ENCODE data around the gene NEK6.
A peak's percentile ranks its signal among the peaks of the same experiment; 100 is the strongest.

The NEK6 gene

GRCh38 chr9:124292696-124293593, 35.2 kb downstream of the NEK6 start:
- Histone ChIP-seq H3K9me3 (ENCODE audit: insufficient read depth, low read depth, low read length) (no peaks in the 10 kb centered on the region), H3K4me3 (ENCODE audit: low read length) (no peak overlapping the region), H3K4me1 (ENCODE audit: insufficient read depth, low read length) (peaks cover 8% of the 10 kb centered on the region), H3K27me3 (ENCODE audit: insufficient read depth, low read length) (no peaks in the 10 kb centered on the region), H3K9ac (ENCODE audit: low read depth, low read length) (no peak overlapping the region), H3K27ac (ENCODE audit: low read depth, low read length) (no peak overlapping the region), H3K36me3 (ENCODE audit: insufficient read depth, low read length) (no peaks in the 10 kb centered on the region)
- WGBS = 83% methylated on average over 12 of the region's 12 CpGs

- no peak overlapping the region for H3K9ac ChIP-seq (ENCODE audit: low read depth, low read length)
- H3K36me3 ChIP-seq (ENCODE audit: insufficient read depth, low read length) = no peaks in the 10 kb centered on the region
- H3K9me3 ChIP-seq (ENCODE audit: insufficient read depth, low read depth, low read length) = no peaks in the 10 kb centered on the region
- H3K27me3 ChIP-seq (ENCODE audit: insufficient read depth, low read length) = no peaks in the 10 kb centered on the region
- H3K27ac ChIP-seq (ENCODE audit: low read depth, low read length) = no peak overlapping the region
- WGBS = 90% methylated on average over 17 of the region's 17 CpGs
- H3K4me1 ChIP-seq (ENCODE audit: insufficient read depth, low read length) = peaks cover 8% of the 10 kb centered on the region
- H3K4me3 ChIP-seq (ENCODE audit: low read length) = no peak overlapping the region
Measured at GRCh38 chr9:124293718-124294506, 36.2 kb downstream of the NEK6 start.

- WGBS = 90% methylated on average over 18 of the region's 18 CpGs
- no peaks in the 10 kb centered on the region for H3K36me3 ChIP-seq (ENCODE audit: insufficient read depth, low read length)
- no peak overlapping the region for H3K4me3 ChIP-seq (ENCODE audit: low read length)
- no peaks in the 10 kb centered on the region for H3K27me3 ChIP-seq (ENCODE audit: insufficient read depth, low read length)
- H3K27ac ChIP-seq (ENCODE audit: low read depth, low read length) = no peak overlapping the region
- H3K9me3 ChIP-seq (ENCODE audit: insufficient read depth, low read depth, low read length) = no peaks in the 10 kb centered on the region
- peaks cover 11% of the 10 kb centered on the region for H3K4me1 ChIP-seq (ENCODE audit: insufficient read depth, low read length)
- H3K9ac ChIP-seq (ENCODE audit: low read depth, low read length) = no peak overlapping the region
Measured at GRCh38 chr9:124295159-124295794, 37.5 kb downstream of the NEK6 start.

- H3K9me3 ChIP-seq (ENCODE audit: insufficient read depth, low read depth, low read length) = no peaks in the 10 kb centered on the region
- no peaks in the 10 kb centered on the region for H3K36me3 ChIP-seq (ENCODE audit: insufficient read depth, low read length)
- WGBS = 91% methylated on average over 8 of the region's 8 CpGs
- no peak overlapping the region for H3K9ac ChIP-seq (ENCODE audit: low read depth, low read length)
- H3K4me3 ChIP-seq (ENCODE audit: low read length) = no peak overlapping the region
- peaks cover 11% of the 10 kb centered on the region for H3K4me1 ChIP-seq (ENCODE audit: insufficient read depth, low read length)
- no peak overlapping the region for H3K27ac ChIP-seq (ENCODE audit: low read depth, low read length)
- H3K27me3 ChIP-seq (ENCODE audit: insufficient read depth, low read length) = no peaks in the 10 kb centered on the region
Measured at GRCh38 chr9:124296094-124296493, 38.3 kb downstream of the NEK6 start.

- Histone ChIP-seq H3K4me3 (ENCODE audit: low read length) (no peak overlapping the region), H3K4me1 (ENCODE audit: insufficient read depth, low read length) (peaks cover 11% of the 10 kb centered on the region), H3K9ac (ENCODE audit: low read depth, low read length) (0 out of 2 replicates have a peak overlapping the region, but pooled peaks have one; percentile 20), H3K36me3 (ENCODE audit: insufficient read depth, low read length) (peaks cover 2% of the 10 kb centered on the region; the same call in 1 of the 2 replicates), H3K27me3 (ENCODE audit: insufficient read depth, low read length) (no peaks in the 10 kb centered on the region), H3K27ac (ENCODE audit: low read depth, low read length) (peak overlapping the region; percentile 68; the same call in 1 of the 2 replicates), H3K9me3 (ENCODE audit: insufficient read depth, low read depth, low read length) (no peaks in the 10 kb centered on the region)
- 83% methylated on average over 14 of the region's 14 CpGs for WGBS
Measured at GRCh38 chr9:124296796-124297550, 39.2 kb downstream of the NEK6 start.

- H3K27ac ChIP-seq (ENCODE audit: low read depth, low read length) = peak overlapping the region; percentile 68; the same call in 1 of the 2 replicates
- H3K9ac ChIP-seq (ENCODE audit: low read depth, low read length) = 0 out of 2 replicates have a peak overlapping the region, but pooled peaks have one; percentile 20
- H3K36me3 ChIP-seq (ENCODE audit: insufficient read depth, low read length) = peaks cover 6% of the 10 kb centered on the region; the same call in 1 of the 2 replicates
- no peak overlapping the region for H3K4me3 ChIP-seq (ENCODE audit: low read length)
- H3K4me1 ChIP-seq (ENCODE audit: insufficient read depth, low read length) = peaks cover 11% of the 10 kb centered on the region
- WGBS = 39% methylated on average over 9 of the region's 9 CpGs
- H3K27me3 ChIP-seq (ENCODE audit: insufficient read depth, low read length) = no peaks in the 10 kb centered on the region
- H3K9me3 ChIP-seq (ENCODE audit: insufficient read depth, low read depth, low read length) = no peaks in the 10 kb centered on the region
Measured at GRCh38 chr9:124297551-124297901, 39.8 kb downstream of the NEK6 start.

- H3K27ac ChIP-seq (ENCODE audit: low read depth, low read length) = peak overlapping the region; percentile 65; the same call in 1 of the 2 replicates
- H3K36me3 ChIP-seq (ENCODE audit: insufficient read depth, low read length) = peaks cover 6% of the 10 kb centered on the region; the same call in 1 of the 2 replicates
- no peak overlapping the region for H3K4me3 ChIP-seq (ENCODE audit: low read length)
- no peaks in the 10 kb centered on the region for H3K27me3 ChIP-seq (ENCODE audit: insufficient read depth, low read length)
- H3K9ac ChIP-seq (ENCODE audit: low read depth, low read length) = no peak overlapping the region
- H3K4me1 ChIP-seq (ENCODE audit: insufficient read depth, low read length) = peaks cover 6% of the 10 kb centered on the region; the same call in 1 of the 2 replicates
- H3K9me3 ChIP-seq (ENCODE audit: insufficient read depth, low read depth, low read length) = no peaks in the 10 kb centered on the region
- WGBS = 78% methylated on average over 14 of the region's 14 CpGs
Measured at GRCh38 chr9:124297915-124298645, 40.3 kb downstream of the NEK6 start.

GRCh38 chr9:124298646-124299235, 41.0 kb downstream of the NEK6 start:
- Histone ChIP-seq H3K36me3 (ENCODE audit: insufficient read depth, low read length) (peaks cover 6% of the 10 kb centered on the region; the same call in 1 of the 2 replicates), H3K9me3 (ENCODE audit: insufficient read depth, low read depth, low read length) (no peaks in the 10 kb centered on the region), H3K27ac (ENCODE audit: low read depth, low read length) (no peak overlapping the region), H3K9ac (ENCODE audit: low read depth, low read length) (no peak overlapping the region), H3K27me3 (ENCODE audit: insufficient read depth, low read length) (no peaks in the 10 kb centered on the region), H3K4me1 (ENCODE audit: insufficient read depth, low read length) (peaks cover 6% of the 10 kb centered on the region; the same call in 1 of the 2 replicates), H3K4me3 (ENCODE audit: low read length) (no peak overlapping the region)
- WGBS = 89% methylated on average over 12 of the region's 12 CpGs

GRCh38 chr9:124299515-124300090, 41.9 kb downstream of the NEK6 start:
- peaks cover 6% of the 10 kb centered on the region; the same call in 1 of the 2 replicates for H3K36me3 ChIP-seq (ENCODE audit: insufficient read depth, low read length)
- peaks cover 6% of the 10 kb centered on the region; the same call in 1 of the 2 replicates for H3K4me1 ChIP-seq (ENCODE audit: insufficient read depth, low read length)
- no peak overlapping the region for H3K27ac ChIP-seq (ENCODE audit: low read depth, low read length)
- H3K9me3 ChIP-seq (ENCODE audit: insufficient read depth, low read depth, low read length) = no peaks in the 10 kb centered on the region
- H3K27me3 ChIP-seq (ENCODE audit: insufficient read depth, low read length) = no peaks in the 10 kb centered on the region
- no peak overlapping the region for H3K4me3 ChIP-seq (ENCODE audit: low read length)
- WGBS = 86% methylated on average over 8 of the region's 8 CpGs
- no peak overlapping the region for H3K9ac ChIP-seq (ENCODE audit: low read depth, low read length)

All from HUES64 (cell line).